Endometrium (tissue), 2 donors: ENCODE measurements around the gene LPIN1.

Experiments used
- FAIRE-seq: peaks from 2 replicates; lab custom pipeline; 2012; peaks lifted over from hg19 to GRCh38; lab: Jason Lieb, UNC
- donor health status: control.
- donor health status: control.

Gene LPIN1

GRCh38 chr2:11762799-11763461 is 16.5 kb downstream of the LPIN1 start:
- FAIRE-seq, result no peak

GRCh38 chr2:11764359-11764758 is 17.9 kb downstream of the LPIN1 start:
- FAIRE-seq, result no peak

GRCh38 chr2:11764920-11765319 is 18.5 kb downstream of the LPIN1 start:
- no peak for FAIRE-seq

- FAIRE-seq, result no peak
These were observed 19.1 kb downstream of the LPIN1 start for GRCh38 chr2:11765501-11765900.

GRCh38 chr2:11766016-11766415 is 19.6 kb downstream of the LPIN1 start:
- FAIRE-seq, result no peak

GRCh38 chr2:11767779-11768178 is 21.3 kb downstream of the LPIN1 start:
- FAIRE-seq, result no peak

- no peak for FAIRE-seq
These were observed 22.5 kb downstream of the LPIN1 start for GRCh38 chr2:11768946-11769345.

- FAIRE-seq, result no peak
These were observed 23.1 kb downstream of the LPIN1 start for GRCh38 chr2:11769516-11769915.

GRCh38 chr2:11770531-11771188 is 24.2 kb downstream of the LPIN1 start:
- FAIRE-seq, result no peak

GRCh38 chr2:11771971-11772615 is 25.7 kb downstream of the LPIN1 start:
- FAIRE-seq, result no peak

GRCh38 chr2:11773111-11773510 is 26.7 kb downstream of the LPIN1 start:
- FAIRE-seq, result no peak

GRCh38 chr2:11773747-11774525 is 27.5 kb downstream of the LPIN1 start:
- FAIRE-seq, result no peak

- FAIRE-seq, result no peak
These were observed 28.2 kb downstream of the LPIN1 start for GRCh38 chr2:11774600-11774999.

- no peak for FAIRE-seq
These were observed 29.0 kb downstream of the LPIN1 start for GRCh38 chr2:11775384-11775783.

- no peak for FAIRE-seq
These were observed 30.8 kb downstream of the LPIN1 start for GRCh38 chr2:11777066-11777782.

- FAIRE-seq, result no peak
These were observed 31.5 kb downstream of the LPIN1 start for GRCh38 chr2:11777886-11778415.

- no peak for FAIRE-seq
These were observed 32.0 kb downstream of the LPIN1 start for GRCh38 chr2:11778416-11778815.

GRCh38 chr2:11778923-11779757 is 32.7 kb downstream of the LPIN1 start:
- FAIRE-seq, result no peak

GRCh38 chr2:11781602-11782001 is 35.2 kb downstream of the LPIN1 start:
- FAIRE-seq, result no peak

- no peak for FAIRE-seq
These were observed 37.8 kb downstream of the LPIN1 start for GRCh38 chr2:11784280-11784679.
